HG03378 (cell line): ENCODE measurements around the gene MAP4K1.

ENCODE experiments used
- ATAC-seq: cut with Tn5 transposase; IDR thresholded peaks from one replicate; pipeline ENCODE4 v1.9.1; 2021; ENCODE audit warnings: mild to moderate bottlenecking, moderate library complexity; ENCODE audit not compliant: unreplicated experiment

The MAP4K1 gene

DNA sequence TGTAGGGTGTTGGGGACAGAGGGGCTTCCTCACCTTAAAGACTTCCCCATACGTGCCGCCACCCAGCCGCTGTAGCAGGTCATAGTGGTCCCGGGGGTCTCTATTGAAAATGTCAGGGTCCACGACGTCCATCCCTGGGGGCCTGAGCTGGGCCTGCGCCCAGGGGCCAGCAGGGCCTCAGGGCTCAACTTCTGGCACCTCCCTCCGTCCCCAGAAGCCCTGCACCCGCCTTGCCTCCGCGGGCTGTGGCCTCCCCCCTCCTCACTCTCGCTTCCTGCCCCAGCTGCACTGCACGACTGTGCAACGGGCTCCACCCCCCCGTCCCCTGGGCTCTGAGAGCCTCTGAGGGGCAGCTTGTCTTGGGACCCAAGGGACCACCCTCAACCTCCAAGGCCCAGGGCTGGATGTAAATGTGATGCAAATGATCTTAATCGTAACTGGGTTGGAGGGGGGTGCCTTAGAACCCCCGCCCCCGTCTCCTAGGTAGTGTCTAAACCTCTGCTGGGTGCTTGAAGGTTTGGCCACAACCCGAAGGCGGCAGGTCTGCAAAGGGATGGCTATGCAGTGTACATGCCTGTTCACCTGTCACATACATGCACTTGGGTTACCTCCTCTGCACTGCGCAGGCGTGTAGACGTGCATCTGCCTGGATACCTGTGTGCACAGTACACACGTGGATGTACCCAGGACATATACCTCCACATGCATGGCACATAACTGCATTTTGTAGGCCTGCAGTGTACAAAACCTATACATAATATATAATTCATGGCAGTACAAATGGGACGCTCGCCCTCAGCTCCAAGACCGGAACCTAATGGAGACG is at the start of gene MAP4K1:
TSS of gene MAP4K1 (minus strand) at position 190 of the 826 bp plus-strand sequence. CDS start at position 132, 58 bp downstream.
- peak; percentile 46 for ATAC-seq

DNA sequence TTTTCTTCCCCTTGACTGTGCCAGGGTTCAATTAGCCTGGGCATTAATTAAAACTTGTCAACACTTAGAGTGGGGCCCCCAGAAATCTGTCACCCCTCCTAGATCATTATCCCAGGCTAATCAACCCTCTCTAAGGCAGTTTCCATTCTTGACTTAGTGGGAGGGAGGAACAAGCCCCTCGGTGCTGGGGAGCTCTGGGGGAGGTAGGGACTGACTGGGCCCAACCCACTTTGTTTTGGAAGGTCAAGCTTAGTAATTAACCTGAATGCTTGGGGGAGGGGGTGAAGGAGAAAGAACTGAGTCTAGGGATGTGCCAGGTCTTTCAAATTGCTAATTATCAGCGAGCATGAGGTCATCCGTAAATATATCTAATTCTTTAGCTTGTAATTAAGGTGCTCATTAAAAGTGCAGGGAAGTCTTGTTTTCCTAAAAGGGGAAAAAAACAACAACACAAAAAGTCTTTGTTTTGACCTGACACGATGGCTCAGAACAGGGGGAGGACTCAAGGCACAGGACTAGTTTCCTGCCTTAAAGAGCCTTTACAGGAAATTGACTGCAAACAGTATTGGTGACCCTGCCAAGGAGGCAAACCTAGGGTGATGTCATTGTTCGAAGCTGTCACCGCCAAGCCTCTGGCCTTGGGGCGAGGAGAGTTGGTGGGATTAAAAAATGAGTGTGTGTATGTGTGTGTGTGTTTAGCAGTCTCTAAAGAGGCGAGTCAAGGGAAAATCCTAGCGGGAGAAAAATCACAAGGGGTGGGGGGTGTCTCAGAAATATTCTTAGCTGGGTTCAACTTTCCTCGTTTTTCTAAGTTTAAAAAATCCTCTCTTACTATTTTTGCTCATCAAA is 49.1 kb upstream of the MAP4K1 start:
- ATAC-seq: no peak

DNA sequence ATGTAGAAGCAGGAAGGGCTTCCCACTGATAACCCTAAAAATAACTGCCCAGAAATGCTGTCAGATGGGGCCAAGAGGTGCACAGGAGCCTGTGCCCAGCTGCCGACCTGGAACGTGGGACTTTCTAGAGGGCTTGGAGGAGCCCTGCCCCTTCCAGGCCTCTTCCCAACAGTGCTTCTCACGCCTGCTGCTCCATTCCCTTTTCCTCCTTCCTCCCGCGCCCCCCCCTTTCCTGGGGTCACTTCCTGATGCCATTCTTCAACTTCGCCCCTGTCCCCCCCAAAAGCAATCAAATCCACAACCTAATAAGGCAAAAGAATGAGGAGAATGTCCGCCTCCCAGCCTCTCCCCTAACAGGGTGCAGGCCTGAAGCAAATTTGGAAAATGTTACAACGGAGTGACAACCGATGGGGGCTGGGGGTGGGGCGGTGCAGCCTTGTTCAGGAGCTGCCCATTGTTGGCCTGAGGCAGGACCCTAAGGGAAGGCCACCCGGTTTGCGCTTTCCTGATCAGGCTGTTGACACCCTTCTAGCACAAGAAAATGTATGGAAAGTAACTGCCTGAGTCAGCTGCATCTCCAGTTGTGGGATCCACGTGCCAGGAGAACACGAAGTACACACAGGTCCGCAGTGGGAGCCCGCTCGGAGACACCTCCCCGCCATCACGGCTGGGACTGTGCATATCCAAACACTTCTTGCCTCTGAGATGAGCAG is 48.4 kb upstream of the MAP4K1 start:
- ATAC-seq: no peak

DNA sequence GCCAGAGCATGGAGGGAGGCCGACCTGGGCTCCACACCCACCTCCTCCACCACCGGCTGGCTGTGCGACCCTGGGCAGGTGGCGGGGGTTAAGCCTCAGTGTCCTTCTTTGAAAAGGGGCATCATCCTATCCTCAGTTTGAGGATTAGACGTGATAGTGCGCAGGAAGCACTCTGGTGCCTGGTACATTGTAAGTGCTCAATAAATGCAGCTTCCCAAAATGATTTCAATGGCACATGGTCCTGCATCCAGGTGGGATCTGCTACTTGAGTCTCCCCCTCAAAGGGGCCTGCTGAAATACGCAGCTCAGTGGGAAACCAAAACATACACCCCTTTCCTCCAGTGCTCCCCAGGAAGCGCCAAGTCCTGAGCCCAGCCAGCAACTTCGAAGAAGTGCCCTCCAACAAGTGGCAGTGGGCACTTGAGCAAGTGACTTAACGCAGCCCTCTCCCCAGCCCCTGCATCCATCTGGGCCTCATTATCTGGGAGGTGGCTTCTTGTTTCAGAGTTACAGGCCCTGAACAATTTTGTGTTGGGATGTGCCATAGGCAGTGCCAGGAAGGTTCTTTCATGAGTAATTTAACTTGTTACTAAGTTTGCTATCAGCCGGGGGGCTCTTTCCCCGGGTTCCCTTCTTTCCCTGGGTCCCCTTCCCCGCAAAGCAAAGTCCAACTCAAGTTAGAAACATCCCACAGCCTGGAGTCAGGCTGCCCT is 47.6 kb upstream of the MAP4K1 start:
- ATAC-seq: no peak

DNA sequence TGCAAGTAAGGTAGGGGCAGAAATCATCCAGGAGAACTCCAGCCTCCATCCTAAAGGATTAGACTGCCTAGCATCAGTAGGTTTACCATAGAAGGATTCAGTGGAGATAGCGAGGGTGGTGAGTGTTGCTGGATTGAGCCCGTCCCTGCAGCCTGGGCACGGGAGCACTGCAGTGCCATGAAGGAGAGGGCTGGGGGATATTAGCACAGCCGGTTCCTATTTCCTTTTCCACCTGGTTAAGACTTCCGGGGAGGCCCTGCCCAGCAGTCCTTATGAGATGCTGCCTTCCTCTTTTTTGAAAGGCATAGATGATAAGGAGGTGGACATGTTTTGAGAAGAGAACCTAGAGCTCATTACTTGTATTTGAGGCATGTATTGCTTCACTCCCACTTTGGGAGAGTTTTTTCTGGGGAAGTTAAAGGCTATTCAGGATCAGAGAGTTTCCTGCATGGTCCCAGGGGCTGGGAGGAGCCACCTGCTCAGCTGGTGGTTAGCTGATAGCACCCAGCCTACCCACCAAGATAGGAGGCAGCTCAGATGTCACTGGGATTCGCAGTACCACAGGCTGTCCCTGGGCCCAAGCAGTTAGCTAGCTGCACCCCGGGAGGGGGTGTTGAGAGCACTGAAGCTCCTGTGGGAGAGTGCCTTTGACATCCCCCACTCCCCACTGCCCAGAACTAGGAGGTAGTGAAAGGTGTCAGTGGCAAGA is 46.9 kb upstream of the MAP4K1 start:
- ATAC-seq: no peak

DNA sequence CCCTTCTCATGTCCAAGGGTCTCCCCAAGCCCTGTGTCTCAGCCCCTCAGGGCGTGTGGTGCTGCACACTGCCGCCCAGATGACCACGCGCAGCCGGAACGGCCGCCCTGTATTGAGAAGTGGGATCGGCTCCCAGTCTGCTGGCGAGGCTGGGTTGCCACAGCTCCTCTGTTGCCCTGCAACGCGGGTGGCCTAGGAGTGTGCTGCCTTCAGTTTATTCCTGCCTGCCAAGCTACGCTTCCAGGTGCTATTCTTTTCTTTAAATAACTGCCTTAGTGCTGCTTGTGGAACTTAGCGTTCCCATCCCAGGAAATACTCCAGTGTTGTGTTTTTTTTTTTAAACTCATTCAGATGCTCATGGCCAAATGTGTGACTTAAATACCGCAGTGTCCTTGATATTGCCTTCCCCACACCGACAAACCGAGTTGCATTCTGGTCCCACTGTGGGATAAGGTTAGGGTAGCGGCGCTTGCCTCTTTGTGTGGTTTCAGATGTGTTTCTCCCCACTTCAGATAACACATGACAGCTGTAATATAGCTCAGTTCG is 46.3 kb upstream of the MAP4K1 start:
- no peak for ATAC-seq

DNA sequence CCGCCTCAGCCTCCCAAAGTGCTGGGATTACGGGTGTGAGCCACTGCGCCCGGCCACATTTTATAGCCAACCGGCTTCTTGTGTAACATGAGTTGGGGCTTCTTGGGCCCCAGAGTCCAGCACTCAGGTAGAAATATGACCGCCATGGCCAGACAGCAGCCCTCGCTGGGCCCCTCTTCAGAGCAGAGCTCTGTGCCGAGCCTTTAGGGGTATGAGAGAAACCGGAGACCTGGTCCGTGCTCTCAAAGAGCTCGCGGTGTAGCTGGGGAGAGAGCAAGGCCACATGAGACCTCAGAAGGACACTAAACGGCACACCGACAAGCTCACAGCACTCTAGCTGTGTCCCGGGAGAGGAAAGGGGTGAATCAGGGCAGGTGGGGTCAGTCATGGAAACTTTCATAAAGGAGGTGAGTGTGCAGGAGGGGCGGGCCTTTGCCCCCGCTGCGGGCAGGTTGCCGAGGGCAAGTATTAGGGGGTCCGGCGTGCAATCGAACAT is 45.5 kb upstream of the MAP4K1 start:
- no peak for ATAC-seq

DNA sequence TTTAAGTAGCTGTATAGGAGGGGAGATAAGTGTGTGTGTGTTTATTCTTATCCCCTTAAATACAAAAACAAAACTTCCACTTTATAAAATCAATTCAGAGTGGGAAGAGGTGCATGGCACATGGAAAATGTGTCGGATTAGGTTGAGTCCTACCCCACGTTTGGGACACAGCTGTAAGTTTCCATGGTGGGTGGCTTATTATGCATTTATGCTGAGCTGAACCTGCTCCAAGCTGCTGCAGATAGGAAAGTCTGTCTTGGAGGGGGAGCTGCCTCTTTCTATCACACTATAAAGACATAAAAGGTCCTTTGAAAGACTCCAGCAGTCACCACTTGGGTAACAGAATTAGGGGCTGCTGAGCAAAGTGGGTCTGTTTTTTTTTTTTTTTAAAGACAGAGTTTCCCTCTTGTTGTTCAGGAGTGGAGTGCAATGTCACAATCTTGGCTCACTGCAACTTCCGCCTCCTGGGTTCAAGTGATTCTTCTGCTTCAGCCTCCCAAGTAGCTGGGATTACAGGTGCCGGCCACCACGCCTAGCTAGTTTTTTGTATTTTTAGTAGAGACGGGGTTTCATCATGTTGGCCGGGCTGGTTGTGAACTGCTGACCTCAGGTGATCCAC is 44.9 kb upstream of the MAP4K1 start:
- ATAC-seq: no peak

DNA sequence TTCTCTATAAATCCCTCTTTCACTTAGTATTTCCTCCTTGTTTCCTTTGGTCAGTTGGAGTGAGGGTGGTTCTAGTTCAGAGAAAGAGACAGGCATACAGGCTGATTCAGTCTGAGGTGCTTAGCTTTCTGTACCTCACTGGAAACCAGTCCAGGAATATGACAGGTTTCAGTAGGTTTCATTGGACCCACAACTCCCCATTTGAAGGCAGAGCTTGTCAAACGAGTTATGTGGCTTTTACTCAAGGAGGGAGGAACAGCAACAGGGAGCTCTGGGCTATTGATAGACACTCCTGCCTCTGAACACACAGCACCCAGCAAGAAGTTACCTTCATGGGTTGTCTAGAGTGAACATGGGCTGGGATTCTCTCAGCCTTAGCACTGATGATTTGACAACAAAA is 44.2 kb upstream of the MAP4K1 start:
- no peak for ATAC-seq

DNA sequence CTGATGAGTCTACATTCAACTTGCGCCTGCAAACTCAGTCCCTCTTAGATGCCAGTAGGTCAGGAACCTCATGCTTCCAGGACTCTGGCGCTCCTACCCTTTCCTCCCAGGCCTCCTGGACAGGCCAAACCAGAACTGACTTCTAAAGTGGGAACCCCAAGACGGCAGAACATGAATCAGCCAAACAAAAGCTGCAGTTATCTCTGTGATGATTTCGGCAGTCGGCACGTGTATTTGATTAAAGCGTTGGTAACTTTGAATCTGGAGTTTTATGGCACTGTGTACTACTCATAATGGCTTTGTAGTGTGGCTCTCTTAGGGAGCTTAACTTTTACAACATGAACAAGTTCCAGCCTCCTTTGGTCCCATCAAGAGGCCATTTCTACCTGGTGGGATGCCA is 43.4 kb upstream of the MAP4K1 start:
- no peak for ATAC-seq

DNA sequence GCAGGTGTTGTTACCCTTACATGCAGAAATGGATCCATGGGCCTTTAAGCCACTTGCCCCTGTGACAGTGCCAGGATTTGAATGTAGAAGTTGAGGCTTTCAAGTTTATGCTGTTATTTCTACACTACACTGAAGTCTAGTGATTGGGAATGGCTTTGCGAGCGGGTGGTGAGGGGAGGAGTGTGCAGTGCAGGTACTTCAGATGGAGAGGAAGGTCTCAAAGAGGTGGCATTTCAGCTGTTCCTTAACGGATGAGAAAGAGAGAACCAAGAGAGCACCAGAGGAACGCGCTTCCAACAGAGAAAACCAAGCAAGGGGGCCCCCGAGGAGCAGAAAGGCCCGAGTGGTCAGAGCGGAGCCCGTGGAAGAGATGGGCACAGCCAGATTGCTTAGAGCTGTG is 43.0 kb upstream of the MAP4K1 start:
- ATAC-seq: no peak

DNA sequence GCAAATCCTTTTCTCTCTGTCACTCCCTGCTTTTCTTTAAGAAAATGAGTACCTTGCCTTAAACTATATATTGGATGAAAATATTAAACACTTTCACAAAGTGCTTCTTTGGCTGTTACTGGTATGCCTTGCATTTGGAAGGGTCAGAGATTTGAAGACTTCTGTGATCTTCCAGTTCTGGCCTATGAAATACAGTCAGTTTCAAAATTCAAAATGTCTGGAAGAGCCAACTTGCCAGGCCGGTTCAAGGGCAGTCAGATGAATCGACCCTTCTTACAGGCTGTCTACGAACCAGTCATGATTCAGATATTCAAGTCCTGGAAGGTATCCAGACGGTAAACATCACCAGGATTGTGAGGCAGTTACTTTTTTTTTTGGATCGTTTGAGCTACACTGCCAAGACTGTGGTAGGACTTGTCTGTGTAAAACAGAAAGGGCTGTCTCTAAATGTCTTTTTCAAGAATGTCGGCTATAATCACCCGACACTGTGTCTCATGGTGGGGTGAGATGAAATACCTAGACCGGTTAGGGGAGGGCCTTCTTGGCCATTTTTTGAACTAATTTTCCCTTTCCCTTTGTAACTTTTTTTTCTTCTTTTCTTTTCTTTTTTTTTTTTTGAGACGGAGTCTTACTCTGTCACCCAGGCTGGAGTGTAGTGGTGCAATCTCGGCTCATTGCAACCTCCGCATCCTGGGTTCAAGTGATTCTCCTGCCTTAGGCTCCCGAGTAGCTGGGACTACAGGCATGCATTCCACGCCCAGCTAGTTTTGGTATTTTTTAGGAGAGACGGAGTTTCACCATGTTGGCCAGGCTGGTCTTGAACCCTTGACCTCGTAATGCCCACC is 40.9 kb upstream of the MAP4K1 start:
- ATAC-seq: no peak

DNA sequence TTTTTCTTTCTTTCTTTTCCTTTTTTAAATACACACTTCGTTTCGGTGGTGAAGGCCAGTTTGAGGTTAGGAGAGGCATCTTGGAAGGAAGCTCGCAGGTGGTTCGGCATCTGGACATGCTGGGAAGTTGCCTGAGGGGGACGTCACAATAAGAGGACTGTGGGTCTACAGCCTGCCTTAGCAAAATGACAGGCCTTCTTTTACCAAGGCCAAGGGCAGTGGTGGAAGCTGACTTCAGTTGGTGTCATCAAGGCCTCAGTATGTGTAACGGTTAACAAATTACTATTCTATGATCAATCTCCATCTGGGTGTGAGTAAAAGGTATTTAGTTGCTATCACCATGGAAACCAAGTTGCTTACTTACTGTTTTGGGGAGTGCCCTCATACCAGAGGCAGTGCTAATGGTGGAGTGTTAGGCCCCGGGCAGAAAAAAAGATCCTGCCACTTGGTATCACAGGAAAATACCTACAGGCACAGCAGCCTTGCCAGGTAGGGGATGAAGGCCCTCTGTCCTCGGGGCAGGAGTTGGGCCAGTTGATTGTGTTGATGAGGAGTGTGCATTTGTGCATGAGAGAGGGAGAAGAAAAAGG is 40.0 kb upstream of the MAP4K1 start:
- ATAC-seq: no peak

DNA sequence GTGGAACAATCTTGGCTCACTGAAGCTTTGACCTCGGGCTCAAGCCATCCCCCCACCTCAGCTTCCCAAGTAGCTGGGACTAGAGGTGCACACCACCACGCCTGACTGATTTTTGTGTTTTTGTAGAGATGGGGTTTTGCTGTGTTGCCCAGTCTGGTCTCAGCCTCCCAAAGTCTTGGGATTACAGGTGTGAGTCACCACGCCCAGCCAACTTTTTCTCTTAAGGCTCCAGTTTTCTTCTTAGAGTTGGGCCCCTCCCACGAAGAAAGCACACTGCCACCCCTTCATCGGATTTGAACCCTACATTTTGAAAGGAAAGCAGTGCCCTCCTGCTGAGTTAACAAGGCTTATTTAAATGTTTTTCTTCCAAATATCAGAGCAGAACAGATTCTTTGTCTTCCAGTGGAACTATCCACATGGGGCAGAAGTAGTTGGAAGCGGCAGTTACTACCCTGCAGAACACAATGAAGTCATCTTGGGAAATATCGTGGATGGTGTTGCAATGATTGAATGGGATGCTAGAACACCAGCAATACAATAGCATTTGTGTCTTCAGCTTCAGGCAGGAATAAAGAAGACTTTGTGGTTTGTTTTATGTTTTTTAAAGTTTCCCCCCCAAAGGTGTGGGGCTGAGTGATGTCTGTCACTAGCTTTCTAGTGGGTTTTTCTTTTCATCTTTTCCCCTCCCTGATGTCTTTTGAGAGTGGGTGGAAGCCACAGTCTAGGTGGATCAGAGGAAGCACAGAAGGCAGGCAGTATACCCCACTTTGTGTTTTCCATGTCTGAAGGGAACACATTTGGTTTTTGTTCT is 38.6 kb upstream of the MAP4K1 start:
- no peak for ATAC-seq

DNA sequence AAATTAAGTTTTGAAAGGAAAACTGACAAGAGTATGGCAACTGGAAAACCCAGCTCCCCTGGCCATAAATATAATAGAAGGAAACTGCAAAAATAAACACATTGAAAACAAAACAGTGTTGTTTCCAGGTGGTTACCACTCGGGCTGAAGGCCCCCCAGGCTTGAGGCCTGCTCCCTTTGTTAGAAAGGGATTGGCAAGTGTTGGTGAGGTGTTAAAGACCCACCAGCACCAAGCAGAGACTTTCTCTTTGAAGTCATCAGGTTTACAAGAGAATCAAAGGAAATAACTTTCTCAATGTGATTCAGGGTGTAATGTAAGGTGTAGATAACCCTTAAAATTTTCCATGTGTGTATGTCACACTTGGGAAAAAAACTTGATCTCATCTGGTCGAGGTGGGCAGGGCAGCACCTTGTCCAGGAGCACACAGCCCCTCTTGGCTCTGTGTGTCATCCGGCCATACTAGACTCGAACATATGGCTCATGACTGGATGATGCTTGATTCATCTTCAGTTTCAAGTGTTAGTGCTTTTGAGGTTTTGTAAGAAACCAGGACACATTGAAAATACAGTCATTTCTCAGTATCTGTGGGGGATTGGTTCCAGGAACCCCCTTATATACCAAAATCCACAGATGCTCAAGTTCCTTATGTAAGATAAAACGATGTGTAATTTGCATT is 37.5 kb upstream of the MAP4K1 start:
- no peak for ATAC-seq

DNA sequence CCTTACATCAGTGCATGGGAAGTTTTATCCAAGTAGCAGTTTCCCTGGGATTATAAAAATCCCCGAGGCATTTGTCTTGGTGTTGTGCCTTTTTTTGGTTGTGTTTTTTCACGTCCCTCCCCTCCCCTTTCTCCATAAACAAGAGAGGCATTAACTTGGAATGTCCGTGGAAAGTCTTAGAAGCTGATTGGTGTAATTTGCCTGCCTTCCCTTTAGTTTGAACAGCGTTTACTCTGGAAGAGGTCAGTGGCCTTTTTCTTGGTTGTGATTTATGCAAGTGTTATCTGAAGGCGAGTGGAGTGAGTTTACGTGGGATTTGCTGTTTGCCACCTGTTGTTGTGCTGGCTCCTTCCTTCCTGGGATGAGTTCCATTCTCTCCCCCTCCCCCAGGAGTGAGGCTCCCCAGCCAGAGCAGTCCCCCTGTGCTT is 36.9 kb upstream of the MAP4K1 start:
- ATAC-seq: no peak
